Right atrium auricular region (tissue), 2 donors: ENCODE measurements around the gene SCGB1C1. TPM values are rescaled to one million over a fixed set of nuclear protein-coding genes. Genes with fewer than 3 reads are reported as not detected.
A peak's percentile ranks its signal among the peaks of the same experiment; 100 is the strongest.
"Not testable (repeated sequence)": the region's sequence is repeated elsewhere in the genome, so short reads cannot be mapped to it uniquely, and the experiment has no call there.

Experiments used
- DNase-seq: peaks from one replicate; pipeline ENCODE4 v3.0.0-alpha.2; 2019; ENCODE audit warnings: low spot score
- H3K27ac ChIP-seq, 2 donors: fragments of 200-600 bp; sonication (generic); 1 replicate in 1 of 2; 2 replicates in 1 of 2; pipeline ENCODE4 v1.5.1; 2016 to 2019
- H3K27me3 ChIP-seq, 2 donors: fragments of 200-600 bp; sonication (generic); one replicate each; pipeline versions ENCODE4 v1.5.1 to v1.6.0; 2017 to 2019
- H3K36me3 ChIP-seq: fragments of 200-600 bp; sonication (generic); one replicate; pipeline ENCODE4 v1.5.1; 2016
- H3K4me1 ChIP-seq, 2 donors: fragments of 200-600 bp; sonication (generic); one replicate each; pipeline versions ENCODE4 v1.5.1 to v1.6.0; 2017 to 2019
- H3K4me3 ChIP-seq, 2 donors: fragments of 200-600 bp; sonication (generic); 1 replicate in 1 of 2; 2 replicates in 1 of 2; pipeline ENCODE4 v1.5.1; 2017 to 2019; ENCODE audit warnings: mild to moderate bottlenecking in 1 of 2, moderate library complexity in 1 of 2
- H3K9me3 ChIP-seq, 2 donors: fragments of 200-600 bp; sonication (generic); one replicate each; pipeline ENCODE4 v1.5.1; 2019
- total RNA-seq, 2 donors: library from RNA; depleted of rRNA; stranded (reverse); fragments of >200 nt; gene quantifications; one replicate each; pipeline ENCODE4 v1.1.0, GENCODE V29; 2016
- TF ChIP-seq, protein P1 (sequence below), 2 donors: fragments of 200-600 bp; sonication (generic); IDR thresholded peaks; one replicate each; pipeline ENCODE4 v1.5.1; 2019; ENCODE audit warnings: antibody characterized with exemption in 2 of 2

SCGB1C1 gene
- not detected for total RNA-seq

DNA sequence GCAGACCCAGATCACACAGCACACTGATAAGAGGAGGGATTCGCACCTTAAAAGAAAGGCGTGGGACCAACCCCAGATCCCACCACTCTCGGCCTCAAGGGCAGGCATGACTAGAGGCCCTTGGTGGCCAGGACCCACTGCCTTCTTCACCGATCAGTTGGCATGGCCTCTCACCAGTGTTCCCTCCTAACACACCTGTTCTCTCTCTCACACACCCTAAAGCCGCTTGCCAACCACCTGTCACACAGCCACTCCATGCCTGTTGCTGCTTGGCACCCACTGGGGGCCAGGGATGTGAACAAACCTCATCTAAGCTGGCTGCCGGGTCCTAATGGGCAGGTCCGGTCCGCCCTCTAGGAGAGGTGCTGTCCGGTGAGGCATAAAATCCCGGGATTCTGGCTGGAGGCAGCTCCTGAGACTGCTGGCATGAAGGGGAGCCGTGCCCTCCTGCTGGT lies at the start of gene SCGB1C1:
SCGB1C1 (plus strand) TSS at position 405 of the 455 bp plus-strand sequence; CDS start at position 427, 22 bp downstream.
- H3K9me3 ChIP-seq, H3K27ac ChIP-seq, H3K36me3 ChIP-seq, H3K4me1 ChIP-seq, DNase-seq, H3K4me3 ChIP-seq, H3K27me3 ChIP-seq: not testable (repeated sequence)

DNA sequence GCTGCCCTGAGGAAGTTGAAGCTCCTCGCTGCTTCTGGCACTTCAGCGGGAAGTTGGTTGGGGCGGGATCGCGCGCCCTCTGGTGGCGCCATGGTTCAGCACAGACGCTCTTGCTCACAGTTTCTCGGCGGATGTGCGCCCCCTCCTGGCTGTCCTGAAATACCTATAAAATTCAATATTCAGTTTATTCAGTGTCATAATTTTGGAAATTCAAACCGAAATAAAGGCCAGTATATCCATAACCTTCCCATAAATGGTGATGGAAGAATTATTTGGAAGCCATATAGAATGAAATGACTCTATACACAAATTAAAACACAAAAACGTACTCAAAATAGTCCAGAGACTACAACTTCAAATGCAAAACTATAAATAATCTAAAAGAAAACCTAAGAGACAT lies 12.6 kb upstream of the SCGB1C1 start:
- not testable (repeated sequence) for H3K9me3 ChIP-seq, DNase-seq, H3K4me1 ChIP-seq, H3K27ac ChIP-seq, H3K4me3 ChIP-seq, H3K36me3 ChIP-seq, H3K27me3 ChIP-seq
- TF ChIP-seq, protein P1, sequence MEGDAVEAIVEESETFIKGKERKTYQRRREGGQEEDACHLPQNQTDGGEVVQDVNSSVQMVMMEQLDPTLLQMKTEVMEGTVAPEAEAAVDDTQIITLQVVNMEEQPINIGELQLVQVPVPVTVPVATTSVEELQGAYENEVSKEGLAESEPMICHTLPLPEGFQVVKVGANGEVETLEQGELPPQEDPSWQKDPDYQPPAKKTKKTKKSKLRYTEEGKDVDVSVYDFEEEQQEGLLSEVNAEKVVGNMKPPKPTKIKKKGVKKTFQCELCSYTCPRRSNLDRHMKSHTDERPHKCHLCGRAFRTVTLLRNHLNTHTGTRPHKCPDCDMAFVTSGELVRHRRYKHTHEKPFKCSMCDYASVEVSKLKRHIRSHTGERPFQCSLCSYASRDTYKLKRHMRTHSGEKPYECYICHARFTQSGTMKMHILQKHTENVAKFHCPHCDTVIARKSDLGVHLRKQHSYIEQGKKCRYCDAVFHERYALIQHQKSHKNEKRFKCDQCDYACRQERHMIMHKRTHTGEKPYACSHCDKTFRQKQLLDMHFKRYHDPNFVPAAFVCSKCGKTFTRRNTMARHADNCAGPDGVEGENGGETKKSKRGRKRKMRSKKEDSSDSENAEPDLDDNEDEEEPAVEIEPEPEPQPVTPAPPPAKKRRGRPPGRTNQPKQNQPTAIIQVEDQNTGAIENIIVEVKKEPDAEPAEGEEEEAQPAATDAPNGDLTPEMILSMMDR (IDR thresholded peaks at IDR 0.05): peak in 1 of 2 donors; percentile 39

DNA sequence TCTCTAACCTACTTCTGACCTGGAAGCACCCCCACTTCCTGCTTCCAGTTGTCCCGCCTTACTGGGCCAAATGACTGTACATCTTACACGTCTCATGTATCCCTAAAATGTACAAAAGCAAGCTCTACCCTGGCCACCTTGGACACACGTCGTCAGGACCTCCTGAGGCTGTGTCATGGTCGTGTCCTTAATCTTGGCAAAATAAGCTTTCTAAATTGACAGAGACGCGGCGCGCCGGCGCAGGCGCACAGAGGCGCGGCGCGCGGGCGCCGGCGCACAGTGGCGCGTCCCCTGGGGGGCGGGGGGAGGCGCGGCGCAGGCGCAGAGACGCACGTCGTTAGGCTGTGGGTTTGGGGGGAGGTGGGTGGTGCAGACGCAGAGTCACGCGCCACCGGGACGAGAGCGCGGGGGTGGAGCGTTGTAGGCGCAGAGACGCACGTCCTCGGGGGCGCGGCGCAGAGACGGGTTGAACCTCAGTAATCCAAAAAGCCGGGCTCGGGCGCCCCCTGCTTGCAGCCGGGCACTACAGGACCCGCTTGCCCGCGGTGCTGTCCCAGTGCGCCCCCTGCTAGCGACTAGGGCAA lies 3.6 kb upstream of the SCGB1C1 start:
- H3K4me1 ChIP-seq, DNase-seq: not testable (repeated sequence)

DNA sequence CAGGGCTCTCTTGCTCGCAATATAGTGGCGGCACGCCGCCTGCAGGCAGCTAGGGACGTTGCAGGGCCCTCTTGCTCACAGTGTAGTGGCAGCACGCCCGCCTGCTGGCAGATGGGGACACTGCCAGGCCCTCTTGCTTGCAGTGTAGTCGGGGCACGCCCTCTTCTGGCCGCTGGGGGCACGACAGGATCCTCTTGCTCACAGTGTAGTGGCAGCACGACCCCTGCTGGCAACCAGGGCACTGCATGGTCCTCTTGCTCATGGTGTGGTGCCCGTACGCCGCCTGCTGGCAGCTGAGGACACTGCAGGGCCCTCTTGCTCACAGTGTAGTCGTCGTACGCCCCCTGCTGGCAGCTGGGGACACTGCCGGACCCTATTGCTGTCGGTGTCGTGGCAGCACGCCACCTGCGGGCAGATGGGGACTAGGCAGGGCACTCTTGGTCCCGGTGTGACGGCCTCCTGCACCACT lies 3.0 kb upstream of the SCGB1C1 start:
- not testable (repeated sequence) for H3K4me3 ChIP-seq, H3K9me3 ChIP-seq, H3K27me3 ChIP-seq, H3K36me3 ChIP-seq, H3K4me1 ChIP-seq, H3K27ac ChIP-seq, DNase-seq

More for the DNA sequence above, 3.6 kb upstream of the SCGB1C1 start:
- not testable (repeated sequence) for H3K27ac ChIP-seq, H3K4me3 ChIP-seq, H3K27me3 ChIP-seq, H3K36me3 ChIP-seq, H3K9me3 ChIP-seq

DNA sequence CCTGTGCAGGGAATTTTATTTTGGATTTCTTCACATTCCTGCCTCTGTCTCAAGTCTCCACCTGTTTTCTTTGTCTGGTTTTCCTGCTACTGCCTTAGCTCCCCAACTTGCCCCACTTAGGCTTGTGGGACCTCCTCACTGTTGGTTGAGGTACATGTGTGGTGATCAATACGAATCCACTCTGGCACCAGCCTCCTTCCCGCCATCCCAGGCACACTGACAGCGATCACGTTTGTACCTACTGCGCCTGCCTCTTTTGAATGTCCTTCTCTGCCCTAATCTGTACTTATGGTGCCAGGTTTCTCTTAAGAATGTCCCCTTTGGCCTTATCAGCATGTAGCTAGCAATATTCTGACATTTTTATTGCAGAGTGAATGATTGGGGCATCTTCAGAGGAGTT lies 2.3 kb upstream of the SCGB1C1 start:
- not testable (repeated sequence) for H3K9me3 ChIP-seq, H3K36me3 ChIP-seq, H3K27me3 ChIP-seq, H3K4me1 ChIP-seq, H3K4me3 ChIP-seq, DNase-seq, H3K27ac ChIP-seq

DNA sequence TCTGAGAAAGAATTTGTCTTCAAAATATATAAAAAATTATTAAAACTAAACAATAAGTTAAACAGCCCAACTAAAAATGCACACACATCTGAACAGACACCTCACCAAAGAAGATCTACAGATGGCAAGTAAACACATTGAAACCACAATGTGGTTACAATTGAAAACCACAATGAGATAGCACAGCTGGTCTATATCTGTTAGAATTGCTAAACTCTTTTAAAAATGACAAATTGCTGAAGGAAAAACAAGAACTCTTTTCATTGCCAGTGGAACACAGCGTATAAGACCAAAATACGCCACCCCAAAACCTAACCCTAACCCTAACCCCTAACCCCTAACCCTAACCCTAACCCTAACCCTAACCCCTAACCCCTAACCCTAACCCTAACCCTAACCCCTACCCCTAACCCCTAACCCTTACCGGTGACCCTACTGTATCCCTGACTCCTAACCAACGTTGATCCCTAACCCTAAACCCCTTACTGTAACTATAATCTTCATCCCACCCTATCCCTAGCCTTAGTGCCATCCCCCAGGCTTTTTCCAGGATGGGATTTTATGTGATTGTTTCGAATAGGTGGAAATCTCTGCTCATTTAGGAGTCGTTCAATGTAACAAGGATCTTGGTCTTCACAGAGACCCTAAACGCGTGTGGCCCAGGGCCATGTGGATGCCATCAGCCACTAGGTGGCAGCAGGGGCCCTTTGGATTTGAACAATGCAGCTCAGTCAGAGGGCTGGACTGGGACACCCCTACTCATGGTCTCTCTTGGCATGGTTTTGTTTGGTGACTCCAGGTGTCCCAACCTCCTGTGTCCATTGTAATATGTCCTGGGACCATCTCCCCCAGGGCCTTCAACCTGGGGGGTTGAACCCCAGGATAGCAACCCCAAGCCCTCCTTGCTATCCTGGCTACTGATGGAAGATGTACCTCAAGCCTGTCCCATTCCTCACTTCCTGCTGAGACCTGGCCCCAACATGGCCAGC lies 1.1 kb upstream of the SCGB1C1 start:
- not testable (repeated sequence) for H3K4me1 ChIP-seq, DNase-seq, H3K27ac ChIP-seq, H3K36me3 ChIP-seq, H3K4me3 ChIP-seq, H3K27me3 ChIP-seq, H3K9me3 ChIP-seq
- TF ChIP-seq, protein P1 (IDR thresholded peaks at IDR 0.05): peak in 1 of 2 donors; percentile 63

DNA sequence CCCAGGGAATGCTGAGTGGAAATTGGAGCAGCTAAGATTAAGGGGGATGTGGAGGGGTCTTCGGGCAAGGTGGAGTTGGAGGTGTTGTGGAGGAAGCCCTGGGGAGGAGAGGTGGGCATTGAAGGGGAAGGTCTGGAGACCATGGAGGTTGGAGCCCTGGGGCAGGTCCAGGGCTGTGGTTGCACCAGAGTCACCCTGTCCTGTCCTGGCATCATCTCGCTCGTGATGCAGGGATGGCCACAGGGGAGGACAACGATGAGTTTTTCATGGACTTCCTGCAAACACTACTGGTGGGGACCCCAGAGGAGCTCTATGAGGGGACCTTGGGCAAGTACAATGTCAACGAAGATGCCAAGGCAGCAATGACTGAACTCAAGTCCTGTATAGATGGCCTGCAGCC lies 603 bp downstream of the SCGB1C1 start:
- DNase-seq: not testable (repeated sequence)

More for the DNA sequence above, 603 bp downstream of the SCGB1C1 start:
- H3K36me3 ChIP-seq, H3K4me3 ChIP-seq, H3K27ac ChIP-seq, H3K9me3 ChIP-seq, H3K27me3 ChIP-seq, H3K4me1 ChIP-seq: not testable (repeated sequence)
